H1 (cell line): ENCODE results near the gene SMURF2. TPM values are rescaled to one million over a fixed set of nuclear protein-coding genes. Genes with fewer than 3 reads are reported as not detected.

Experiments used
- CTCF ChIA-PET: fragments of 300-600 bp; sonication (Branson Sonifier 250); formaldehyde crosslinking; loops from one replicate; lab custom pipeline; 2021; ENCODE audit not compliant: partially characterized antibody; lab: Charles Lee
- POLR2A ChIA-PET: fragments of 300-600 bp; sonication (Branson Sonifier 250); formaldehyde crosslinking; loops from one replicate; lab custom pipeline; 2021; ENCODE audit warnings: inconsistent platforms; ENCODE audit not compliant: partially characterized antibody; lab: Charles Lee
- DNase-seq, 2 experiments: peaks; one replicate each; pipeline versions ENCODE4 v3.0.0 to v3.0.0-alpha.2; 2010 to 2022; ENCODE audit warnings: low spot score in 2 of 2, low read depth in 1 of 2, mixed read lengths in 1 of 2
- FAIRE-seq: peaks from 2 replicates; lab custom pipeline; 2011; peaks lifted over from hg19 to GRCh38; lab: Jason Lieb, UNC
- H2AFZ ChIP-seq: 2 replicates; pipeline ENCODE4 v1.8.1; 2012; ENCODE audit warnings: low read length, inconsistent platforms
- H2AK5ac ChIP-seq: 2 replicates; pipeline ENCODE4 v1.6.1; 2013; ENCODE audit warnings: low read depth, low read length
- H2BK120ac ChIP-seq: replicated peaks from 2 replicates; pipeline ENCODE3; 2013; ENCODE audit warnings: low read depth, low read length, inconsistent platforms
- H2BK12ac ChIP-seq: 2 replicates; pipeline ENCODE4 v1.6.1; 2013; ENCODE audit warnings: low read depth, low read length
- H2BK15ac ChIP-seq: 2 replicates; pipeline ENCODE4 v1.6.1; 2013; ENCODE audit warnings: low read length
- H2BK20ac ChIP-seq: 2 replicates; pipeline ENCODE4 v1.6.1; 2013; ENCODE audit warnings: low read length
- H2BK5ac ChIP-seq: 2 replicates; pipeline ENCODE4 v1.6.1; 2013; ENCODE audit warnings: low read depth, low read length
- H3K14ac ChIP-seq: 2 replicates; pipeline ENCODE4 v1.6.1; 2013; ENCODE audit warnings: inconsistent platforms; ENCODE audit not compliant: insufficient read length
- H3K18ac ChIP-seq: 2 replicates; pipeline ENCODE4 v1.6.1; 2013; ENCODE audit warnings: low read length; ENCODE audit errors: extremely low read depth
- H3K23ac ChIP-seq: 2 replicates; pipeline ENCODE4 v1.6.1; 2013; ENCODE audit warnings: inconsistent platforms; ENCODE audit not compliant: insufficient read length
- H3K23me2 ChIP-seq: 2 replicates; pipeline ENCODE4 v1.6.1; 2013; ENCODE audit warnings: low read depth, low read length
- H3K27ac ChIP-seq: 2 replicates; pipeline ENCODE4 v1.6.1; 2011; ENCODE audit warnings: low read depth, low read length, inconsistent platforms
- H3K27me3 ChIP-seq, 4 experiments: replicated peaks in 1 of 4; 1 replicate in 1 of 4; 2 replicates in 3 of 4; pipeline versions ENCODE4 v1.6.1 to v1.8.1; 2011 to 2013; ENCODE audit warnings: low read length in 3 of 4, mild to moderate bottlenecking in 3 of 4, inconsistent platforms in 2 of 4, mixed read lengths in 2 of 4, moderate library complexity in 1 of 4; ENCODE audit not compliant: control insufficient read depth in 3 of 4, insufficient read depth in 3 of 4; ENCODE audit errors: extremely low read depth in 1 of 4
- H3K36me3 ChIP-seq, 4 experiments: 2 replicates each; pipeline versions ENCODE4 v1.6.1 to v1.8.1; 2011 to 2013; ENCODE audit warnings: mild to moderate bottlenecking in 4 of 4, low read length in 3 of 4, moderate library complexity in 2 of 4, control low read depth in 1 of 4, inconsistent platforms in 1 of 4; ENCODE audit not compliant: insufficient read depth in 4 of 4, control insufficient read depth in 2 of 4
- H3K4ac ChIP-seq: replicated peaks from 2 replicates; pipeline ENCODE3; 2013; ENCODE audit warnings: low read length, low read depth, mixed read lengths, inconsistent platforms; ENCODE audit not compliant: insufficient read length
- H3K4me1 ChIP-seq, 4 experiments: replicated peaks in 1 of 4; 1 replicate in 1 of 4; 2 replicates in 3 of 4; pipeline versions ENCODE4 v1.6.1 to v1.8.1; 2011 to 2013; ENCODE audit warnings: low read length in 3 of 4, inconsistent platforms in 2 of 4, mixed read lengths in 1 of 4; ENCODE audit not compliant: insufficient read depth in 4 of 4, control insufficient read depth in 3 of 4
- H3K4me2 ChIP-seq, 2 experiments: 2 replicates each; pipeline versions ENCODE4 v1.6.1 to v1.8.1; 2011 to 2013; ENCODE audit warnings: low read depth in 2 of 2, low read length in 2 of 2, control low read depth in 1 of 2, inconsistent platforms in 1 of 2, mild to moderate bottlenecking in 1 of 2; ENCODE audit not compliant: insufficient read depth in 1 of 2
- H3K4me3 ChIP-seq, 4 experiments: fragments of 200-600, 300-600 bp in 1 of 4; sonication (generic), shearing (Covaris generic), sonication (Bioruptor Twin) in 1 of 4; 2 replicates each; pipeline versions ENCODE4 v1.5.1 to v1.8.1; 2011 to 2016; ENCODE audit warnings: low read length in 4 of 4, low read depth in 3 of 4, control low read depth in 2 of 4, inconsistent platforms in 2 of 4, mild to moderate bottlenecking in 2 of 4, mixed read lengths in 1 of 4, moderate library complexity in 1 of 4; ENCODE audit not compliant: insufficient read depth in 2 of 4; ENCODE audit errors: extremely low read depth in 1 of 4
- H3K56ac ChIP-seq: replicated peaks from 2 replicates; pipeline ENCODE3; 2013; ENCODE audit warnings: low read depth, mild to moderate bottlenecking, mixed read lengths, low read length, inconsistent platforms; ENCODE audit not compliant: insufficient read length
- H3K79me1 ChIP-seq: 2 replicates; pipeline ENCODE4 v1.6.1; 2013; ENCODE audit warnings: low read depth, low read length, control low read depth
- H3K79me2 ChIP-seq, 2 experiments: 2 replicates each; pipeline versions ENCODE4 v1.6.1 to v1.8.1; 2012 to 2013; ENCODE audit warnings: low read length in 2 of 2, mild to moderate bottlenecking in 2 of 2, inconsistent platforms in 1 of 2; ENCODE audit not compliant: insufficient read depth in 2 of 2, control insufficient read depth in 1 of 2
- H3K9ac ChIP-seq, 4 experiments: replicated peaks in 1 of 4; 1 replicate in 1 of 4; 2 replicates in 3 of 4; pipeline versions ENCODE4 v1.6.1 to v1.8.1; 2011 to 2013; ENCODE audit warnings: low read depth in 3 of 4, low read length in 3 of 4, control low read depth in 2 of 4, mild to moderate bottlenecking in 2 of 4, moderate library complexity in 2 of 4, inconsistent platforms in 1 of 4; ENCODE audit errors: extremely low read depth in 1 of 4
- H3K9me3 ChIP-seq, 2 experiments: 2 replicates each; pipeline versions ENCODE4 v1.6.1 to v1.8.1; 2012 to 2013; ENCODE audit warnings: mild to moderate bottlenecking in 2 of 2, moderate library complexity in 2 of 2, control low read depth in 1 of 2, inconsistent platforms in 1 of 2, low read depth in 1 of 2, low read length in 1 of 2, mixed read lengths in 1 of 2; ENCODE audit not compliant: insufficient read depth in 2 of 2
- H4K20me1 ChIP-seq, 2 experiments: replicated peaks in 1 of 2; 2 replicates each; pipeline versions ENCODE3 to v1.8.1; 2011 to 2013; ENCODE audit warnings: inconsistent platforms in 2 of 2, low read length in 2 of 2, mild to moderate bottlenecking in 1 of 2; ENCODE audit not compliant: insufficient read depth in 2 of 2, control insufficient read depth in 1 of 2
- H4K5ac ChIP-seq: 2 replicates; pipeline ENCODE4 v1.6.1; 2013; ENCODE audit warnings: low read length, low read depth, mixed read lengths, inconsistent platforms; ENCODE audit not compliant: insufficient read length
- H4K8ac ChIP-seq: 2 replicates; pipeline ENCODE4 v1.8.0; 2013; ENCODE audit warnings: mild to moderate bottlenecking, moderate library complexity, low read length, inconsistent platforms; ENCODE audit not compliant: insufficient read depth; ENCODE audit errors: extremely low read depth
- H4K91ac ChIP-seq: replicated peaks from 2 replicates; pipeline ENCODE3; 2013; ENCODE audit warnings: low read length, mixed read lengths, inconsistent platforms; ENCODE audit not compliant: insufficient read length
- EZH2 ChIP-seq: fragments of 200-600 bp; sonication (generic); IDR thresholded peaks from 2 replicates; pipeline ENCODE4 v1.7.1; 2012; ENCODE audit warnings: low read depth, mild to moderate bottlenecking, moderate library complexity, low read length, inconsistent platforms; ENCODE audit not compliant: severe bottlenecking
- FOSL1 ChIP-seq: IDR thresholded peaks from 2 replicates; pipeline ENCODE4 v1.6.1; 2011; ENCODE audit warnings: mild to moderate bottlenecking, low read depth, low read length, moderate library complexity; ENCODE audit not compliant: insufficient read depth
- GTF2F1 ChIP-seq: IDR thresholded peaks from 2 replicates; pipeline ENCODE4 v1.6.1; 2012; ENCODE audit warnings: low read depth, low read length, improper control_type of control experiment, borderline replicate concordance
- KDM1A ChIP-seq: fragments of 200-600, 300-600 bp; sonication (generic); IDR thresholded peaks from 2 replicates; pipeline ENCODE4 v1.7.1; 2016; ENCODE audit warnings: mild to moderate bottlenecking, low read length, borderline replicate concordance
- WGBS, 2 experiments: shearing (Covaris generic) in 1 of 2; methylation state at CpG; one replicate each; pipeline versions ENCODE4 v1.1.6 to v1.1.7; 2013 to 2015; ENCODE audit warnings: low lambda C conversion rate in 2 of 2, mixed read lengths in 2 of 2, inconsistent platforms in 1 of 2, low coverage in 1 of 2, missing lambda C conversion rate in 1 of 2; ENCODE audit not compliant: insufficient replicate concordance in 2 of 2, insufficient coverage in 1 of 2, insufficient read length in 1 of 2; ENCODE audit errors: extremely low coverage in 1 of 2, missing lambda C conversion rate in 1 of 2; 5-methylcytosine and 5-hydroxymethylcytosine counted together
- polyA plus RNA-seq, 7 experiments: library from polyadenylated mRNA; depleted of rRNA in 3 of 7; stranded (reverse) in 5 of 7; unstranded in 2 of 7; fragments of >200 nt in 5 of 7; fragments of 200-250 nt in 2 of 7; gene quantifications; 1 replicate in 5 of 7; 2 replicates in 1 of 7; 4 replicates in 1 of 7; pipeline versions ENCODE4 v1.2.1 to v1.2.3, GENCODE V29; 2011 to 2013; ENCODE audit warnings: missing spikeins in 2 of 7, mixed read lengths in 2 of 7
- total RNA-seq: library from RNA; stranded (reverse); fragmentation: NEBNext Ultra II Directional; extraction: Animal tissue kit (Norgen Biotek cat#: 25700); gene quantifications from 2 replicates; pipeline ENCODE4 v1.2.1, GENCODE V29; 2021
- TF ChIP-seq, protein P1 (sequence below): IDR thresholded peaks from 2 replicates; pipeline ENCODE4 v1.6.1; 2012; ENCODE audit warnings: inconsistent platforms

The SMURF2 gene
- total and polyA plus RNA-seq, 2 of the 8 experiments (the other 6 are each of a cell fraction or from before 2014, with no cell fraction given): 7.2 to 29.2 TPM

- H2BK20ac ChIP-seq: no peak overlapping the region
- no peak for DNase-seq
- no peak overlapping the region for H4K8ac ChIP-seq
- H3K23me2 ChIP-seq: no peaks in the 10 kb centered on the region
- H3K36me3 ChIP-seq: peaks cover 0 to 13% (median 3%) of the 10 kb centered on the region in 4 experiments; a peak in 3 of 8 replicates
- H3K79me1 ChIP-seq: no peaks in the 10 kb centered on the region
- no peak overlapping the region for H2BK5ac ChIP-seq
- no peak overlapping the region for H4K5ac ChIP-seq
- H2BK15ac ChIP-seq: no peak overlapping the region
- H3K4me2 ChIP-seq: no peak overlapping the region
- WGBS, 2 experiments: 82% methylated on average over 2 of the region's 2 CpGs; no CpG with 5 or more reads in 1 of the 2 experiments
- H4K91ac ChIP-seq: no peak overlapping the region
- H2BK12ac ChIP-seq: no peak overlapping the region
- H3K56ac ChIP-seq: no peak overlapping the region
- POLR2A ChIA-PET: interaction anchor here (1.0 kb wide), 1 partner anchor 9 kb away, joined by 3 read pairs; no protein-coding TSS in a partner anchor
- no peak for TF ChIP-seq GTF2F1
- TF ChIP-seq FOSL1: no peak
- TF ChIP-seq, protein P1, sequence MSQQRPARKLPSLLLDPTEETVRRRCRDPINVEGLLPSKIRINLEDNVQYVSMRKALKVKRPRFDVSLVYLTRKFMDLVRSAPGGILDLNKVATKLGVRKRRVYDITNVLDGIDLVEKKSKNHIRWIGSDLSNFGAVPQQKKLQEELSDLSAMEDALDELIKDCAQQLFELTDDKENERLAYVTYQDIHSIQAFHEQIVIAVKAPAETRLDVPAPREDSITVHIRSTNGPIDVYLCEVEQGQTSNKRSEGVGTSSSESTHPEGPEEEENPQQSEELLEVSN: no peak
- TF ChIP-seq KDM1A: no peak
- TF ChIP-seq EZH2: no peak
- TF ChIP-seq, all 59 proteins: peak for 0
- Histone ChIP-seq H3K79me2 (no peaks in the 10 kb centered on the region), H3K9ac (no peak overlapping the region), H2AK5ac (no peak overlapping the region), H3K27ac (no peak overlapping the region), H3K9me3 (no peaks in the 10 kb centered on the region), H3K18ac (no peak overlapping the region), H4K20me1 (no peaks in the 10 kb centered on the region), H3K4me1 (peaks cover 0 to 2% (median 0%) of the 10 kb centered on the region in 4 experiments; a peak in 2 of 7 replicates), H3K23ac (no peak overlapping the region), H2BK120ac (no peak overlapping the region), H3K27me3 (no peaks in the 10 kb centered on the region), H3K14ac (no peak overlapping the region), H3K4me3 (no peak overlapping the region), H3K4ac (no peak overlapping the region), H2AFZ (no peak overlapping the region)
- CTCF ChIA-PET: no interaction called here
- FAIRE-seq: no peak
These were observed 77.0 kb downstream of the SMURF2 start for GRCh38 chr17:64585146-64585545.
